Measurements from ENCODE around the gene REM2. TPM values are rescaled to one million over a fixed set of nuclear protein-coding genes. Genes with fewer than 3 reads are reported as not detected.
A peak's percentile ranks its signal among the peaks of the same experiment; 100 is the strongest.
"Not testable (repeated sequence)": the region's sequence is repeated elsewhere in the genome, so short reads cannot be mapped to it uniquely, and the experiment has no call there.

REM2 gene
- total RNA-seq, 1 experiment from 2014 or later: not detected

DNA sequence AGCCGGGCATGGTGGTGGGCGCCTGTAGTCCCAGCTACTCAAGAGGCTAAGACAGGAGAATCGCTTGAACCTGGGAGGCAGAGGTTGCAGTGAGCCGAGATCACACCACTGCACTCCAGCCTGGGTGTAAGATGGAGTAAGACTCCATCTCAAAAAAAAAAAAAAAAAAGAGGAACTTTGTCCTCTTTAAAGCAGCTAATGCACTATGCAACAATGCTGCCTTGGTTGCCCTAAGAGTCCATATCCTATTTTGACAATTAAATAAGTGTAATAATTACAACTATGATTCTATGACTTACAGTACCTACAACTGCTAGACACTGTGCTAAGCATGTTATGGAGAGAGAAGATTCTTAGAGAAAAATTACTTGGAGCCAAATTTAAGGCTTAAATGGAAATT, 31.8 kb downstream of the REM2 start:
- not testable (repeated sequence) for H3K27me3 ChIP-seq; H3K9me3 ChIP-seq (replicated peaks); H3K4me3 ChIP-seq; H3K4me1 ChIP-seq; DNase-seq; H3K27ac ChIP-seq
- peaks cover 22% of the 10 kb centered on the region for H3K36me3 ChIP-seq

DNA sequence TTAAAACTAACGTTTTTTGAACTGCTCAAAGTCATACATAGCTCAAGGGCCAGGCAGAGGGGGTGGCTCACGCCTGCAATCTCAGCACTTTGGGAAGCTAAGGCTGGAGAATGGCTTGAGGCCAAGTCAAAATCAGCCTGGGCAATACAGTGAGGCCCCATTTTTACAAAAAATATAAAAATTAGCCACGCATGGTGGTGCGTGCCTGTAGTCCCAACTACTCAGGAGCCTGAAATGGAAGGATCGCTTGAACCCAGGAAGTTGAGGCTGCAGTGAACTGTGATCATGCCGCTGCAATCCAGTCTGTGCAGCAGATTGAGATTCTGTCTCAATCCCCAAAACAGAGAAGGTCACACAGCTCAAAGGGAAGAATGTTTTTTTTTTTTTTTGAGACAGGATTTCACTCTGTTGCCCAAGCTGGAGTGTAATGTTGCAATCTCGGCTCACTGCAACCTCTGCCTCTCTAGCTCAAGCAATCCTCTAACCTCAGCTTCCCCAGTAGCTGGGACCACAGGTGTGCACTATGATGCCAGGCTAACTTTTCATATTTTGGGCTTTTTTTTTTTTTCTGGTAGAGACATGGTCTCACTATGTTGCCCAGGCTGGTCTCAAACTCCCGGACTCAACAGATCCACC, 33.0 kb downstream of the REM2 start:
- no peak for DNase-seq
- Histone ChIP-seq H3K9me3 (replicated peaks) (no peaks in the 10 kb centered on the region), H3K27me3 (no peaks in the 10 kb centered on the region), H3K27ac (no peak overlapping the region), H3K36me3 (peaks cover 16% of the 10 kb centered on the region), H3K4me3 (no peak overlapping the region), H3K4me1 (peaks cover 4% of the 10 kb centered on the region; the same call in 1 of the 2 replicates)

DNA sequence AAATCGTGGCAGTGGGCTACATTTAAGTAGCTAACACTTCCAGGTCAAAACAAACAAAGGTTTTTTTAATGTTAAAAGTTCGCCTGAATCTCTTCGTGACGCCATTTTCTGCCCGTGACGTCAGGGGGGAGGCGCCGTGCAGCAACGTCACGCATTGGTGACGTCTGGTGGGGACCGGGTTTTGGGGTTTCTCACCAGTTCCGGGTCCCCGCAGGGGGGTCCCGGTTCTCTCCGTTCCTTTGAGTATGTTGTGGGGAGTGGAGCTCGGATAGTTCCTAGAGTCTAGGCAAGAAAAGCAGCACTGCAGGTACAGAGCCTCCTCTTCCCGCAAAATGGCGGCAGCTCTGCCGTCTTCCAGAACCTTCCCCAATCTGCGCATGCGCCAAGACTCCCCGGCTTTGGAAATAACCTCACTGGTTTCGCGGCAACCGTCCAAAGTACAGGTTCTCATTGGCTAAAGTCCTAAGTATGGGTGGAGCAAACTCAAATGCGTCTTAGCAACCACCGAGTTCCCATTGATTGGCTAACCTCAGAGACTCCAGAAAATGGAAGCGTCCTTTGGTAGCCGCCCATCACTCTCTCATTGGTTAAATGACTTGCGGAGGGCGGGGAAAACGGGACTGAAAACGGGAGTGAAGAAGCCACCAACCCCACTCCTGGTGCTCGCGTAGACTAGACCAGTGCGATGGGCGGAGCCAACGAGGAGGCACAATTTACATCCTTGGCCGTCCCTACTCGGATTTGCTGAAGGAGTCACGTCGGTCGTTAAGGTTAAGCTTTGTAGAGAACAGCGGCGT, 36.0 kb downstream of the REM2 start, which contains the start of gene RBM23:
RBM23 (minus strand) TSS at position 346 of the 797 bp plus-strand sequence.
- H3K27me3 ChIP-seq: no peaks in the 10 kb centered on the region
- peak within 1 kb of the TSS; percentile 69 for H3K4me3 ChIP-seq
- H3K4me1 ChIP-seq: peaks cover 4% of the 10 kb centered on the region; the same call in 1 of the 2 replicates
- peaks cover 26% of the 10 kb centered on the region for H3K36me3 ChIP-seq
- peak; percentile 100 for DNase-seq
- H3K27ac ChIP-seq: peak within 1 kb of the TSS; percentile 78
- no peaks in the 10 kb centered on the region for H3K9me3 ChIP-seq (replicated peaks)

DNA sequence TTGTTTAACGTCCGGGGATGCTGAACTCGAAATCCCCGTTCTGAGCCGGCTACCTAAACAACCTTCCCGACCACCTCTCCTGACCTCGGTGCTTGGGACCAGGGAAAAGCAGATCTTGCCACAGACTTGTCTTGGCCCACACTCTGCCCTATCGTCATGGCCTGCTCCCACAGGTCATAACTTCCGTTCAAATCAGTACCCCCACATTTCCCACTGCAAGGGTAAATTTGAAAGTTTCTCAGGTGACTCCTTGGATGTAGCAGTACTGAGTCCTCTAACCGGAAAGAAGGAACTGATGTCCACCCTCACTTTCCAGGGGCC, 36.5 kb downstream of the REM2 start:
- H3K9me3 ChIP-seq (replicated peaks): no peaks in the 10 kb centered on the region
- no peak for DNase-seq
- peak overlapping the region; percentile 47 for H3K4me3 ChIP-seq
- no peaks in the 10 kb centered on the region for H3K27me3 ChIP-seq
- peaks cover 4% of the 10 kb centered on the region; the same call in 1 of the 2 replicates for H3K4me1 ChIP-seq
- peaks cover 31% of the 10 kb centered on the region for H3K36me3 ChIP-seq
- no peak overlapping the region for H3K27ac ChIP-seq

DNA sequence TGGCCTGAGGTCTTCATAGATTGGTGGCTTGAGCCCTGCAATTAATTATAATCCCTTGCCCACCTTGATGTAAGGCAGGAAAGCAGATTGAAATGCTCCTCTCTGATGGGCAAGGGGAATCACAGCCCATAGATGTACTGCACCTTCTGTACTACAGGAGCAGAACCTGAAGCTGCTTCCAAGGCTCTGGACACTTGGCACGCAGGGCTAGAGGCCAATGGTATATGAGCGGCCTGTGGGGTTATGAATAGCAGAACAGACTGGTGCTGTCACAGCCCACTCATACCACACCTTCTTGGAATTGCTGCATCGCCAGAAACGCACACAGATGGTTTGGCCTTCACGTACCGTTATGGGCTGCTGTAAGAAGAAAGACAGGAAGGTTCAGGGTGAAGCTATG, 37.7 kb downstream of the REM2 start:
- H3K36me3 ChIP-seq: peaks cover 34% of the 10 kb centered on the region
- no peak for DNase-seq
- H3K4me3 ChIP-seq: no peak overlapping the region
- no peak overlapping the region for H3K27ac ChIP-seq
- H3K27me3 ChIP-seq: no peaks in the 10 kb centered on the region
- H3K4me1 ChIP-seq: peaks cover 4% of the 10 kb centered on the region; the same call in 1 of the 2 replicates
- H3K9me3 ChIP-seq (replicated peaks): no peaks in the 10 kb centered on the region

DNA sequence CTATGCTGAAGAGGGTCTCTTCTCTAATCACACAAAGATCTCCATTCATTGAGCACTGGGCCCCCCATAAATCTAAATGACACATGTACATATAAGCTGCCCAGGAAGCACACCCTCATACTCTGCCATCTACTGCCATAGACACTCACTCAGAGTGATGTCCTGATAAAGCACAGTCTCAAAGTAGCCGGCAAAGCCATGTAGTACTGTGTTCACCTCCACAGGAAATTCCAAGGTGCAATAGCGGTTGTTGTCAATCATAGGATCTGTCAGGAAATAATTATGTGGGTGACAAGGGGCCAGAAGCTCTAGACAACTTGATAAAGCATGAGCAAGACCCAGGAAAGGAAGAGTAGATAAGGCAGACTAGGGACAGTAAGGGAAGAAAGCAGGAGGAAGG, 39.3 kb downstream of the REM2 start:
- Histone ChIP-seq H3K27ac (no peak overlapping the region), H3K9me3 (replicated peaks) (no peaks in the 10 kb centered on the region), H3K4me3 (no peak overlapping the region), H3K27me3 (no peaks in the 10 kb centered on the region), H3K36me3 (peaks cover 37% of the 10 kb centered on the region), H3K4me1 (peaks cover 4% of the 10 kb centered on the region; the same call in 1 of the 2 replicates)
- no peak for DNase-seq

DNA sequence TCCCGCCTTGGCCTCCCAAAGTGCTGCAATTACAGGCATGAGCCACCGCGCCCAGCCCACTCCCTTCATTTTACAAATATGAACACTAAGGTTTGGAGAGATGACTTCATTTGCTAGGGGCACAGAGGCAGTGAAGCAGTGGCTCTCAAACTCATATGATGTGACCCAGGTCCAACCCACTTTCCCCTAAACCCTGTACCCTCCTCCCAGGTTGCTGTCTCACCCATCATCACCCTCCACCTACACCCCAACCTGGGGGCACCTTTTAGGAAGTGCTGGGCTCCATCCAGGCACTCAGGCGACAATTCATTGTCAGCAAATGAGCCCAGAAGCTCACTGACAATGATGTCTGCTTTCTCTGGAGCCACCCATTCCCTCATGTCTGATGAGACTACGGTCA, 40.7 kb downstream of the REM2 start:
- peaks cover 35% of the 10 kb centered on the region for H3K36me3 ChIP-seq
- no peaks in the 10 kb centered on the region for H3K9me3 ChIP-seq (replicated peaks)
- DNase-seq: no peak
- no peak overlapping the region for H3K27ac ChIP-seq
- H3K27me3 ChIP-seq: no peaks in the 10 kb centered on the region
- H3K4me1 ChIP-seq: no peaks in the 10 kb centered on the region; the same call in 1 of the 2 replicates
- H3K4me3 ChIP-seq: no peak overlapping the region

DNA sequence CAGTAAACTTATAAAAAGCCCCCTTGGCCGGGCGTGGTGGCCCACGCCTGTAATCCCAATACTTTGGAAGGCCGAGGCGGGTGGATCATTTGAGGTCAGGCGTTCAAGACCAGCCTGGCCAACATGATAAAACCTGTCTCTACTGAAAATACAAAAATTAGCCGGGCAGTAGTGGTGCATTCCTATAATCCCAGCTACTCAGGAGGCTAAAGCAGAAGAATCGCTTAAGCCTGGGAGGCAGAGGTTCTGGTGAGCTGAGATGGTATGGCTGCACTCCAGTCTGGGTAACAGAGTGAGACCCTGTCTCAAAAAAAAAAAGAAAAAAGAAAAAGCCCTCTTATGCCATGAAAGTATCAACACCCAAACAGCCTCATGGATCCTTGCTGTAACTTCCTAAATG, 42.5 kb downstream of the REM2 start:
- Histone ChIP-seq H3K4me1 (no peaks in the 10 kb centered on the region; the same call in 1 of the 2 replicates), H3K36me3 (peaks cover 35% of the 10 kb centered on the region), H3K27me3 (no peaks in the 10 kb centered on the region), H3K4me3 (no peak overlapping the region), H3K9me3 (replicated peaks) (no peaks in the 10 kb centered on the region), H3K27ac (no peak overlapping the region)
- no peak for DNase-seq

DNA sequence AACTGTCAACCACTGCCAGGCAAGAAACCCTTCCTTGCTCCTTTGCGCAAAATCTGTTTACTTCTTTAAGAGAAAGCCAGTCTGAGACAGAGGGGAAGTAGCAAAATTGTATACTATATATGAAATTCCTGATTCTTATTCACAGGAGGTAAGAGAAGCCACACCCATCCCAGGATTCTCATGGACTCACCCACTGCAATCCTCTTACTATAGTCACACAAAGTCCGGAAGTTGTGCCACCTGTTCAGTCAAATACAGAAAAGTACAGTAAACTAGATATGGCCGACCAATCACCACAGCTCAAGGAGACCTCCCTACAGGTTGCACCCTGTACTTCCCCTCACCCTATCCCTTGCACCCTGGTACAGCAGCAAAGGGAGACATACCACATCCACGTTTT, 43.3 kb downstream of the REM2 start:
- no peak for DNase-seq
- Histone ChIP-seq H3K27ac (no peak overlapping the region), H3K9me3 (replicated peaks) (no peaks in the 10 kb centered on the region), H3K4me1 (no peaks in the 10 kb centered on the region; the same call in 1 of the 2 replicates), H3K4me3 (no peak overlapping the region), H3K36me3 (peaks cover 33% of the 10 kb centered on the region), H3K27me3 (no peaks in the 10 kb centered on the region)

DNA sequence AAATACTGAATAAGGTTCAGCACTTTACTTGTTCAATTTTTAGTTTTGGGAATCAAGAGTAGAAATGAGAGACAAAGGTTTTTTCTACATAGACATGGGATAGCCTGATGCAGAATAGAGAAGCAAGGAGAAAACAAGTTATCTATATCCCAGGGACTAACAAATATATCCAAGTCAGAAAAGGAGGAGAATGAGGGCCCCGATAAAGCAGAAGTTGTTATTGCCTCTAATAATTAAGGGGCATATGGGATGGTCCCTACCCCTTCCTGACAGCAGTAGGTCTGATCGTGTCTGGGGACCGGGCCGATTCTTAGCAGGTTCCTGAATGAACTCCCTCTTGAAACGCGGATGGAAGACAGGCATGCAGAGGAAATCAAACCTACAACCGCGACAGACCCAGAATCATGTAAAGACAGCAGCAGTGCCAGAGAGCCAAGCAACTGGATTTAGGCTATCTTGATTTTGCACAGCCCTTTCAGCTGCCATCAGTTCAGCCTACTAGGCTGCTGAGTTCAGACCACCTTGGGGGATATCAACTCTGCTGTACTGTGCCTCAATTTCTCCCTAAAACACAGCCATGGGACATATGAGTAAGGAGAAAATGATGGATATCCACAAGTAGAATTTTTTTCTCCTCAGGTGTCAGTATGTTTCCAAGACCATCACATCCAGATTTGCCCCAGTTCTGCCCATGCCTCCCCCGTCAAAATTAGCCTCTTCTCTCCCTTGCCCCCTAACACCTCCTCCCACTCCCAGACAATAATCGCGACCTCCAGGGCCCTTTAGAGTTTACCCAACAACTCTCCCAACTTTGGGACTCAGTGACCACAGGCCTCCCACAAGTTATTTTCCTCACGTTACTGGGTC, 45.4 kb downstream of the REM2 start:
- Histone ChIP-seq H3K4me1 (no peaks in the 10 kb centered on the region; the same call in 1 of the 2 replicates), H3K27me3 (no peaks in the 10 kb centered on the region), H3K27ac (peak overlapping the region; percentile 73), H3K9me3 (replicated peaks) (no peaks in the 10 kb centered on the region), H3K4me3 (peak overlapping the region; percentile 82), H3K36me3 (peaks cover 16% of the 10 kb centered on the region)
- peak in 1 of 2 experiments; percentile 23 for DNase-seq

- Histone ChIP-seq H3K9me3 (replicated peaks) (no peaks in the 10 kb centered on the region), H3K36me3 (peaks cover 9% of the 10 kb centered on the region), H3K4me3 (peak within 1 kb of the TSS; percentile 82), H3K27ac (peak within 1 kb of the TSS; percentile 73), H3K27me3 (no peaks in the 10 kb centered on the region), H3K4me1 (no peaks in the 10 kb centered on the region; the same call in 1 of the 2 replicates)
- peak; percentile 99 to 100 for DNase-seq
These were observed 46.3 kb downstream of the REM2 start, which contains the start of gene PRMT5 for GRCh38 chr14:22929104-22929960. TSS of gene PRMT5 (minus strand) at chr14:22929376. CDS start at chr14:22929361, 15 bp downstream.

DNA sequence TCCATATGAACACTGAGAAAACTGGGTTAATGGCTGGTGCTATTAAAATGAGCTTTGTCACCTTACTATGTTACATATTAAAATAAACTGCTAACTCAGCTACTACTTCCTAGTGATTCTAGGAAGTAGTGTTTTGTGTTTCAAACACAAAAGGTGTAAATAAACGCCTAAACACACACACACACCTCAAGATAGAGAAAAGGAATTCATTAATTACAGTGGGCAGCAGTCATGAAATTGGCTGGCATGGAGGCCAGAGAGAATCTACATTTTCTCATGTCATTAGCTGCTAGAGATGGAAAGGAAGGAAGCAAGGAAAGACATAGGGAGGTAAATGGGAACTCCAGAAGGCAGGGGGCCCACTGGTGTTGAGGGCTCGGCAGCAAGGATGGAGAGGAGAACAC, 46.9 kb downstream of the REM2 start:
- Histone ChIP-seq H3K27ac (peak overlapping the region; percentile 10; the same call in 1 of the 2 replicates), H3K4me3 (peak overlapping the region; percentile 82), H3K27me3 (no peaks in the 10 kb centered on the region), H3K4me1 (no peaks in the 10 kb centered on the region; the same call in 1 of the 2 replicates), H3K36me3 (peaks cover 3% of the 10 kb centered on the region), H3K9me3 (replicated peaks) (no peaks in the 10 kb centered on the region)
- no peak for DNase-seq

DNA sequence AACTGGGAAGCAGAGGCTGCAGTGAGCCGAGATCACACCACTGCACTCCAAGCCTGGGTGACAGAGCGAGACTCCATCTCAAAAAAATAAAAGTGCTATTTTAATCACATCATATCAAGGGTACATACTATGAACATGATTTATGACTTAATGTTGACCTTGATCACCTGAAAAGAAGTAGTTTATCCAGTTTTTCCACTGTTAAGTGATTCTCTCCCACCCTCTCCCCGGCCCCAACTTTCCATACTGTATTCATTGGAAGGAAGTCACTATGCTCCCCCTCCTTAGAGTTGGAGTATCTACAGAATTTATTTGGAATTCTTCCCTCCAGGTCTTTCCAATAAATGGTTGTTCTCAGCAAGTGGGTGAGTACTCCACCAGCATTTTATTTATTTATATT, 49.1 kb downstream of the REM2 start:
- Histone ChIP-seq H3K4me1 (no peaks in the 10 kb centered on the region; the same call in 1 of the 2 replicates), H3K36me3 (no peaks in the 10 kb centered on the region; the same call in 1 of the 2 replicates), H3K9me3 (replicated peaks) (no peaks in the 10 kb centered on the region), H3K27ac (no peak overlapping the region), H3K4me3 (no peak overlapping the region), H3K27me3 (no peaks in the 10 kb centered on the region)
- no peak for DNase-seq

DNA sequence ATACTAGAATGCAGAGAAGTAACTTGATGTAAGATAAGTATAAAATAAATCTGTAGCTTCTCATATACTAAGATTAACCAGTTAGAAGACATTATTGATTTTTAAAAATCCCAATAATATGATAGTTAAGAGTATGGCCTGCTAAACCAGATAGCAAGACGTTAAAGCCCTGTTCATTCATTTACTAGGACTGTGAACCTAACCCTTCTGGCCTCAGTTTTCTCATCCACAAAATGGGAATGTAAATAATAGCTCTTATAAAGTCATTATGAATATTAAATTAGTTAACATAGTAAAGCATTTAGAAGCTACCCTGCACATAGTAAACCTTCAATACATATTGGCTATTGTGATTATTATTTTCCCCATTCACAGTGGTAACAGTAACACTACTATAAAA, 52.1 kb downstream of the REM2 start:
- Histone ChIP-seq H3K9me3 (replicated peaks) (no peaks in the 10 kb centered on the region), H3K4me3 (no peak overlapping the region), H3K27me3 (no peaks in the 10 kb centered on the region), H3K4me1 (no peaks in the 10 kb centered on the region), H3K36me3 (0 out of 2 replicates have a peak, but pooled peaks cover 2% of the 10 kb centered on the region), H3K27ac (no peak overlapping the region)
- DNase-seq: no peak
